Measurements from ENCODE around the gene TCF4. TPM values are rescaled to one million over a fixed set of nuclear protein-coding genes. Genes with fewer than 3 reads are reported as not detected.

TCF4 gene
- total RNA-seq, 6 donors from 2014 or later, result 70.6 to 115 (median 92.4) TPM

DNA sequence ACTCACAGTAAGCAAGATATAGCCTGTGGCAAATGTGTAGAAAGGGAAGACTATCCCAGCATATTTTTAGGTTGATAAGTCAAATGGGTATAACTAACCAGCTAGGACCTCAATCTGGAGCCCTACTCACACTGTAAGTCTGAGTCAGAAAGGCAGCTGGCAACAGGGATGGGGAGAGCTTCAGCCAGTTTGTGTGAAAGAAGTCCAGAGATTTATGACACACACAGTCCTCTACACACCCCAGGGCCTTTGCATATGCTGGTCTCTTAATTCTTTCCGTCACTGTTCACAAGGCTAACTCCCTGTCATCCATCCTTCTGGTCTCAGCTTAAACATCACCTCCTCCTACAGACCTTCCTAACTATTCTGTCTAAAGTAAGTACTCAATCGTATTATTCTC lies 5.9 kb upstream of the TCF4 start:
- WGBS, 2 donors, result 90 to 95% methylated on average over 2 of the region's 2 CpGs
- no peak for DNase-seq
- Histone ChIP-seq H3K4me1 (peaks cover 0 to 10% (median 4%) of the 10 kb centered on the region in 4 donors), H3K36me3 (no peaks in the 10 kb centered on the region), H3K9me3 (no peaks in the 10 kb centered on the region), H3K4me3 (no peak overlapping the region), H3K27me3 (no peaks in the 10 kb centered on the region), H3K27ac (no peak overlapping the region)
- no peak for TF ChIP-seq POLR2A (IDR thresholded peaks at IDR 0.05)
- no peak for TF ChIP-seq EP300 (IDR thresholded peaks at IDR 0.05)
- TF ChIP-seq POLR2AphosphoS5 (IDR thresholded peaks at IDR 0.05), result no peak
- no peak for TF ChIP-seq CTCF (IDR thresholded peaks at IDR 0.05)
- ATAC-seq (ENCODE audit: low FRiP score in 2 of 2), result no peak

- no peaks in the 10 kb centered on the region for H3K9me3 ChIP-seq
- no peaks in the 10 kb centered on the region for H3K36me3 ChIP-seq
- no peak overlapping the region for H3K4me3 ChIP-seq
- no peaks in the 10 kb centered on the region for H3K27me3 ChIP-seq
- TF ChIP-seq POLR2A (IDR thresholded peaks at IDR 0.05), result no peak
- no peak for TF ChIP-seq EP300 (IDR thresholded peaks at IDR 0.05)
- TF ChIP-seq CTCF (IDR thresholded peaks at IDR 0.05), result no peak
- no peak for TF ChIP-seq POLR2AphosphoS5 (IDR thresholded peaks at IDR 0.05)
- 65 to 66% methylated on average over 4 of the region's 4 CpGs for WGBS, 2 donors
- H3K27ac ChIP-seq, result no peak overlapping the region
- peaks cover 0 to 10% (median 4%) of the 10 kb centered on the region in 4 donors for H3K4me1 ChIP-seq
- ATAC-seq (ENCODE audit: low FRiP score in 2 of 2) (no peak), DNase-seq (no peak)
These were observed 4.6 kb upstream of the TCF4 start for GRCh38 chr18:55592572-55592971.

DNA sequence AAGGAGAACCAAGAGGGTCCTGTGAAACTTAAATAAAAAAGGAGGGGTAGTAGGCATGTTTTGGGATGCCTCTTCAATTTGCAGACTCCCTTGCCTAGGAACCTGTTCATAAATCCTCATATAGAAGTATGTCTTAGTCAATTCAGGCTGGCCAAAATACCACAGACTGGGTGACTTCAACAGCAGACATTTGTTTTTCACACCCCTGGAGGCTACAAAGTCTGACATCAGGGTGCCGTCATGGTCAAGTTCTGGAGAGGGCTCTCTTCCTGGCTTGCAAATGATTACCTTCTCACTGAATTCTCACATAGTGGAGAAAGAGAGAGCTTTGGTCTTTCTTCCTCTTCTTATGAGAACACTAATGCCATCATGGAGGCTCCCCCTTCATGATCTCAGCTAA lies 4.1 kb upstream of the TCF4 start:
- Histone ChIP-seq H3K4me3 (no peak overlapping the region), H3K27ac (no peak overlapping the region), H3K36me3 (no peaks in the 10 kb centered on the region), H3K27me3 (no peaks in the 10 kb centered on the region), H3K4me1 (peaks cover 0 to 10% (median 4%) of the 10 kb centered on the region in 4 donors), H3K9me3 (no peaks in the 10 kb centered on the region)
- no peak for DNase-seq
- WGBS, 2 donors, result 71 to 83% methylated on average over 1 of the region's 1 CpG
- no peak for ATAC-seq (ENCODE audit: low FRiP score in 2 of 2)
- no peak for TF ChIP-seq CTCF (IDR thresholded peaks at IDR 0.05)
- TF ChIP-seq POLR2AphosphoS5 (IDR thresholded peaks at IDR 0.05), result no peak
- TF ChIP-seq POLR2A (IDR thresholded peaks at IDR 0.05), result no peak
- no peak for TF ChIP-seq EP300 (IDR thresholded peaks at IDR 0.05)

- DNase-seq (peak; percentile 95 to 98), ATAC-seq (ENCODE audit: low FRiP score in 2 of 2) (peak; percentile 98)
- no peaks in the 10 kb centered on the region for H3K9me3 ChIP-seq
- peak overlapping the region; percentile 79 to 94 (median 86) for H3K27ac ChIP-seq
- H3K4me3 ChIP-seq, result peak overlapping the region in 3 of 4 donors; percentile 66 to 76 (median 70)
- H3K27me3 ChIP-seq, result no peaks in the 10 kb centered on the region
- TF ChIP-seq CTCF (IDR thresholded peaks at IDR 0.05) (peak in 1 of 6 experiments; percentile 18), POLR2A (IDR thresholded peaks at IDR 0.05) (peak in 3 of 4 donors; percentile 40 to 76 (median 62)), EP300 (IDR thresholded peaks at IDR 0.05) (peak in 1 of 4 donors; percentile 16), POLR2AphosphoS5 (IDR thresholded peaks at IDR 0.05) (peak; percentile 77 to 88)
- peaks cover 0 to 16% (median 4%) of the 10 kb centered on the region in 4 donors for H3K4me1 ChIP-seq
- 3 to 7% methylated on average over 17 to 22 of the region's 37 CpGs for WGBS, 2 donors
- H3K36me3 ChIP-seq, result no peaks in the 10 kb centered on the region
These were observed 1.8 kb upstream of the TCF4 start for GRCh38 chr18:55589625-55590291.

All from upper lobe of left lung (tissue), 6 donors.